ENCODE measurements around the gene SPHKAP. TPM values are rescaled to one million over a fixed set of nuclear protein-coding genes. Genes with fewer than 3 reads are reported as not detected.
"Not testable (repeated sequence)": the region's sequence is repeated elsewhere in the genome, so short reads cannot be mapped to it uniquely, and the experiment has no call there.

The SPHKAP gene
- total RNA-seq, 1 experiment from 2014 or later: not detected

GRCh38 chr2:228104215-228104614 lies 77.3 kb downstream of the SPHKAP start:
- in situ Hi-C loops (cut with HindIII; ENCODE audit: low pct_unique_long_range_greater_than_20kb, low sequenced_read_pairs): no loop called here
- DNase-seq (ENCODE audit: low read depth): no peak

GRCh38 chr2:228103379-228103778 lies 78.1 kb downstream of the SPHKAP start:
- in situ Hi-C loops (cut with HindIII; ENCODE audit: low pct_unique_long_range_greater_than_20kb, low sequenced_read_pairs): no loop called here

GRCh38 chr2:228102949-228103348 lies 78.5 kb downstream of the SPHKAP start:
- no peak for DNase-seq (ENCODE audit: low read depth)
- in situ Hi-C loops (cut with HindIII; ENCODE audit: low pct_unique_long_range_greater_than_20kb, low sequenced_read_pairs): no loop called here

More at GRCh38 chr2:228103379-228103778, 78.1 kb downstream of the SPHKAP start:
- no peak for DNase-seq (ENCODE audit: low read depth)

- in situ Hi-C loops (cut with HindIII; ENCODE audit: low pct_unique_long_range_greater_than_20kb, low sequenced_read_pairs): no loop called here
- DNase-seq (ENCODE audit: low read depth): no peak
Measured at GRCh38 chr2:228094377-228094921, 87.0 kb downstream of the SPHKAP start.

GRCh38 chr2:228092056-228092455 lies 89.4 kb downstream of the SPHKAP start:
- in situ Hi-C loops (cut with HindIII; ENCODE audit: low pct_unique_long_range_greater_than_20kb, low sequenced_read_pairs): no loop called here
- no peak for DNase-seq (ENCODE audit: low read depth)

GRCh38 chr2:228086561-228086960 lies 94.9 kb downstream of the SPHKAP start:
- DNase-seq (ENCODE audit: low read depth): no peak
- in situ Hi-C loops (cut with HindIII; ENCODE audit: low pct_unique_long_range_greater_than_20kb, low sequenced_read_pairs): no loop called here

GRCh38 chr2:228084717-228085116 lies 96.8 kb downstream of the SPHKAP start:
- in situ Hi-C loops (cut with HindIII; ENCODE audit: low pct_unique_long_range_greater_than_20kb, low sequenced_read_pairs): no loop called here
- no peak for DNase-seq (ENCODE audit: low read depth)

- DNase-seq (ENCODE audit: low read depth): no peak
- in situ Hi-C loops (cut with HindIII; ENCODE audit: low pct_unique_long_range_greater_than_20kb, low sequenced_read_pairs): no loop called here
Measured at GRCh38 chr2:228083131-228083530, 98.4 kb downstream of the SPHKAP start.

- no peak for DNase-seq (ENCODE audit: low read depth)
- in situ Hi-C loops (cut with HindIII; ENCODE audit: low pct_unique_long_range_greater_than_20kb, low sequenced_read_pairs): no loop called here
Measured at GRCh38 chr2:228082571-228082970, 98.9 kb downstream of the SPHKAP start.

- in situ Hi-C loops (cut with HindIII; ENCODE audit: low pct_unique_long_range_greater_than_20kb, low sequenced_read_pairs): no loop called here
- no peak for DNase-seq (ENCODE audit: low read depth)
Measured at GRCh38 chr2:228079194-228079593, 102.3 kb downstream of the SPHKAP start.

GRCh38 chr2:228076695-228077094 lies 104.8 kb downstream of the SPHKAP start:
- in situ Hi-C loops (cut with HindIII; ENCODE audit: low pct_unique_long_range_greater_than_20kb, low sequenced_read_pairs); DNase-seq (ENCODE audit: low read depth): not testable (repeated sequence)

GRCh38 chr2:228072669-228073068 lies 108.8 kb downstream of the SPHKAP start:
- in situ Hi-C loops (cut with HindIII; ENCODE audit: low pct_unique_long_range_greater_than_20kb, low sequenced_read_pairs): no loop called here

GRCh38 chr2:228067309-228067708 lies 114.2 kb downstream of the SPHKAP start:
- in situ Hi-C loops (cut with HindIII; ENCODE audit: low pct_unique_long_range_greater_than_20kb, low sequenced_read_pairs): no loop called here
- no peak for DNase-seq (ENCODE audit: low read depth)

More at GRCh38 chr2:228072669-228073068, 108.8 kb downstream of the SPHKAP start:
- DNase-seq (ENCODE audit: low read depth): no peak

GRCh38 chr2:228066126-228066798 lies 115.2 kb downstream of the SPHKAP start:
- in situ Hi-C loops (cut with HindIII; ENCODE audit: low pct_unique_long_range_greater_than_20kb, low sequenced_read_pairs): no loop called here
- DNase-seq (ENCODE audit: low read depth): no peak

- in situ Hi-C loops (cut with HindIII; ENCODE audit: low pct_unique_long_range_greater_than_20kb, low sequenced_read_pairs): no loop called here
Measured at GRCh38 chr2:228065686-228066085, 115.8 kb downstream of the SPHKAP start.

GRCh38 chr2:228064796-228065315 lies 116.6 kb downstream of the SPHKAP start:
- in situ Hi-C loops (cut with HindIII; ENCODE audit: low pct_unique_long_range_greater_than_20kb, low sequenced_read_pairs): no loop called here
- DNase-seq (ENCODE audit: low read depth): no peak

More at GRCh38 chr2:228065686-228066085, 115.8 kb downstream of the SPHKAP start:
- DNase-seq (ENCODE audit: low read depth): no peak

GRCh38 chr2:228064024-228064423 lies 117.5 kb downstream of the SPHKAP start:
- in situ Hi-C loops (cut with HindIII; ENCODE audit: low pct_unique_long_range_greater_than_20kb, low sequenced_read_pairs): no loop called here
- no peak for DNase-seq (ENCODE audit: low read depth)

GRCh38 chr2:228063558-228063957 lies 117.9 kb downstream of the SPHKAP start:
- in situ Hi-C loops (cut with HindIII; ENCODE audit: low pct_unique_long_range_greater_than_20kb, low sequenced_read_pairs): no loop called here
- DNase-seq (ENCODE audit: low read depth): no peak

GRCh38 chr2:228059735-228060134 lies 121.8 kb downstream of the SPHKAP start:
- in situ Hi-C loops (cut with HindIII; ENCODE audit: low pct_unique_long_range_greater_than_20kb, low sequenced_read_pairs): no loop called here

More at GRCh38 chr2:228059735-228060134, 121.8 kb downstream of the SPHKAP start:
- no peak for DNase-seq (ENCODE audit: low read depth)

All from Caki2 (cell line).